HepG2 (cell line): ENCODE measurements around the gene GHRL. TPM values are rescaled to one million over a fixed set of nuclear protein-coding genes. Genes with fewer than 3 reads are reported as not detected.

Experiments used
- ATAC-seq: fragments of 200-7000 bp; cut with Tn5 transposase; 3 replicates; pipeline ENCODE4 v1.9.1; 2020; ENCODE audit warnings: mild to moderate bottlenecking, moderate library complexity
- BruUV-seq: library from RNA; stranded (reverse); fragments of 400-500 nt; replicated peaks from 2 replicates; lab custom pipeline; 2021; lab: Mats Ljungman, UMichigan
- CTCF ChIA-PET: fragments of 300-600 bp; formaldehyde crosslinking; extraction: SDS; loops from one replicate; lab custom pipeline; 2021; ENCODE audit warnings: low total read pairs, inconsistent platforms, low intra/inter-chr PET ratio; lab: Yijun Ruan, JAX
- POLR2A ChIA-PET: fragments of 350-600 bp; sonication (Branson Sonifier 250); formaldehyde crosslinking; loops from one replicate; lab custom pipeline; 2020; ENCODE audit warnings: antibody characterized with exemption, inconsistent platforms; lab: Yijun Ruan, JAX
- DNase-seq: peaks from one replicate; pipeline ENCODE4 v3.0.0-alpha.2; 2015; ENCODE audit warnings: low spot score
- FAIRE-seq: peaks from 3 replicates; lab custom pipeline; 2011; peaks lifted over from hg19 to GRCh38; lab: Jason Lieb, UNC
- H2AFZ ChIP-seq: one replicate; pipeline ENCODE4 v1.6.1; 2011; ENCODE audit warnings: low read length, inconsistent platforms
- H3K27ac ChIP-seq: fragments of 300-600 bp; 3 replicates; pipeline ENCODE4 v1.8.0; 2011; ENCODE audit warnings: mixed run types, mild to moderate bottlenecking, mixed read lengths, low read length, inconsistent platforms; ENCODE audit not compliant: insufficient read depth; ENCODE audit errors: extremely low read length
- H3K27me3 ChIP-seq, 2 experiments: fragments of 200-600 bp in 1 of 2; 2 replicates in 1 of 2; 3 replicates in 1 of 2; pipeline versions ENCODE4 v1.6.0 to v1.8.0; 2011; ENCODE audit warnings: low read length in 2 of 2, mild to moderate bottlenecking in 2 of 2, moderate library complexity in 2 of 2, inconsistent platforms in 1 of 2; ENCODE audit not compliant: insufficient read depth in 2 of 2, control insufficient read depth in 1 of 2
- H3K36me3 ChIP-seq, 2 experiments: fragments of 200-600 bp in 1 of 2; replicated peaks in 1 of 2; 2 replicates in 1 of 2; 3 replicates in 1 of 2; pipeline versions ENCODE4 v1.5.1 to v1.8.0; 2011; ENCODE audit warnings: low read length in 2 of 2, inconsistent platforms in 1 of 2; ENCODE audit not compliant: insufficient read depth in 2 of 2, control insufficient read depth in 1 of 2
- H3K4me1 ChIP-seq: 2 replicates; pipeline ENCODE4 v1.5.1; 2012; ENCODE audit warnings: low read length, inconsistent platforms; ENCODE audit not compliant: insufficient read depth
- H3K4me2 ChIP-seq: 2 replicates; pipeline ENCODE4 v1.6.0; 2011; ENCODE audit warnings: low read depth, low read length, inconsistent platforms
- H3K4me3 ChIP-seq, 3 experiments: fragments of 200-600 bp in 1 of 3; sonication (generic), shearing (Covaris generic) in 1 of 3; replicated peaks in 1 of 3; 2 replicates each; pipeline ENCODE4 v1.5.1; 2011 to 2016; ENCODE audit warnings: low read length in 3 of 3, inconsistent platforms in 2 of 3, low read depth in 2 of 3, mild to moderate bottlenecking in 2 of 3, control low read depth in 1 of 3, mixed read lengths in 1 of 3; ENCODE audit not compliant: insufficient read depth in 1 of 3
- H3K79me2 ChIP-seq: one replicate; pipeline ENCODE4 v1.6.1; 2011; ENCODE audit warnings: low read length, inconsistent platforms; ENCODE audit not compliant: insufficient read depth
- H3K9ac ChIP-seq: 2 replicates; pipeline ENCODE4 v1.6.0; 2011; ENCODE audit warnings: mild to moderate bottlenecking, low read depth, low read length, inconsistent platforms; ENCODE audit not compliant: insufficient read depth
- H3K9me3 ChIP-seq: 2 replicates; pipeline ENCODE4 v1.5.1; 2012; ENCODE audit warnings: mild to moderate bottlenecking, low read length
- H4K20me1 ChIP-seq: 2 replicates; pipeline ENCODE4 v1.6.0; 2011; ENCODE audit warnings: inconsistent platforms, mild to moderate bottlenecking, low read length, moderate library complexity; ENCODE audit not compliant: insufficient read depth
- ARID5B ChIP-seq: IDR thresholded peaks from 2 replicates; pipeline ENCODE4 v1.4.0; 2020; ENCODE audit warnings: mild to moderate bottlenecking, missing genetic modification reagents
- FOXJ3 ChIP-seq: sonication (generic); formaldehyde crosslinking; IDR thresholded peaks from 2 replicates; pipeline ENCODE4 v1.4.0; 2020; ENCODE audit warnings: missing genetic modification reagents, mild to moderate bottlenecking, borderline replicate concordance
- FOXK2 ChIP-seq: fragments of 450-650 bp; IDR thresholded peaks from 2 replicates; pipeline ENCODE4 v1.6.1; 2016
- GPBP1L1 ChIP-seq: sonication (generic); formaldehyde crosslinking; IDR thresholded peaks from 2 replicates; pipeline ENCODE4 v1.5.0; 2020; ENCODE audit warnings: mild to moderate bottlenecking, missing genetic modification reagents
- MLLT10 ChIP-seq: sonication (generic); formaldehyde crosslinking; IDR thresholded peaks from 2 replicates; pipeline ENCODE4 v1.4.0; 2020; ENCODE audit warnings: missing genetic modification reagents
- MLX ChIP-seq: IDR thresholded peaks from 2 replicates; pipeline ENCODE4 v1.6.1; 2016
- POLR2A ChIP-seq, 2 experiments: IDR thresholded peaks; 2 replicates each; pipeline ENCODE4 v1.6.1; 2011; ENCODE audit warnings: low read depth in 2 of 2, low read length in 2 of 2, mild to moderate bottlenecking in 1 of 2, moderate library complexity in 1 of 2; ENCODE audit not compliant: insufficient read depth in 1 of 2
- RAD51 ChIP-seq: fragments of 450-650 bp; IDR thresholded peaks from 2 replicates; pipeline ENCODE4 v1.6.1; 2016; ENCODE audit warnings: borderline replicate concordance
- REXO4 ChIP-seq: sonication (generic); formaldehyde crosslinking; IDR thresholded peaks from 2 replicates; pipeline ENCODE4 v1.8.0; 2022; ENCODE audit warnings: missing genetic modification reagents, mild to moderate bottlenecking, borderline replicate concordance
- SMAD9 ChIP-seq: sonication (generic); formaldehyde crosslinking; IDR thresholded peaks from 2 replicates; pipeline ENCODE4 v1.5.1; 2020; ENCODE audit warnings: mild to moderate bottlenecking, missing genetic modification reagents
- SNAPC5 ChIP-seq: sonication (generic); formaldehyde crosslinking; IDR thresholded peaks from 2 replicates; pipeline ENCODE4 v1.8.1; 2023; ENCODE audit warnings: mild to moderate bottlenecking, missing genetic modification reagents, borderline replicate concordance
- ZBTB8A ChIP-seq: sonication (generic); formaldehyde crosslinking; IDR thresholded peaks from 2 replicates; pipeline ENCODE4 v1.4.0; 2020; ENCODE audit warnings: mild to moderate bottlenecking, low read depth, missing genetic modification reagents, borderline replicate concordance
- ZNF567 ChIP-seq: sonication (generic); formaldehyde crosslinking; IDR thresholded peaks from 2 replicates; pipeline ENCODE4 v1.8.1; 2023; ENCODE audit warnings: mild to moderate bottlenecking, missing genetic modification reagents, borderline replicate concordance
- ZNF660 ChIP-seq: sonication (generic); formaldehyde crosslinking; IDR thresholded peaks from 2 replicates; pipeline ENCODE4 v1.5.1; 2020; ENCODE audit warnings: mild to moderate bottlenecking, low read depth, missing genetic modification reagents, borderline replicate concordance
- ZNF782 ChIP-seq: sonication (generic); formaldehyde crosslinking; IDR thresholded peaks from 2 replicates; pipeline ENCODE4 v1.4.0; 2020; ENCODE audit warnings: missing genetic modification reagents, mild to moderate bottlenecking, borderline replicate concordance
- ZXDC ChIP-seq: sonication (generic); formaldehyde crosslinking; IDR thresholded peaks from 2 replicates; pipeline ENCODE4 v1.5.0; 2020; ENCODE audit warnings: mild to moderate bottlenecking, missing genetic modification reagents
- WGBS: methylation state at CpG from one replicate; pipeline ENCODE4 v1.1.6; 2017; ENCODE audit warnings: low lambda C conversion rate; 5-methylcytosine and 5-hydroxymethylcytosine counted together
- in situ Hi-C: cut with HindIII; loops from 2 replicates; pipeline ENCODE4 v1.10.0; 2017; ENCODE audit warnings: low pct_unique_long_range_greater_than_20kb; ENCODE audit not compliant: extremely low pct_ligation_motif_present
- intact Hi-C: fragments of 100-400 bp; cut with micrococcal nuclease; formaldehyde crosslinking; loops from one replicate; pipeline ENCODE4 v1.10.0; 2022; ENCODE audit not compliant: unreplicated experiment
- polyA plus RNA-seq, 8 experiments: library from polyadenylated mRNA; depleted of rRNA in 3 of 8; stranded (reverse) in 7 of 8; unstranded in 1 of 8; fragments of >200 nt; fragmentation: Illumina TruSeq in 4 of 8; extraction: Trizol in 4 of 8; gene quantifications; 2 replicates each; pipeline versions ENCODE4 v1.2.1 to v1.2.3, GENCODE V29; 2011 to 2016; ENCODE audit warnings: low read depth in 4 of 8, missing spikeins in 1 of 8, mixed read lengths in 1 of 8; ENCODE audit not compliant: insufficient read depth in 1 of 8
- total RNA-seq, 5 experiments: library from RNA; depleted of rRNA; stranded (reverse); fragments of >200 nt; fragmentation: Illumina TruSeq; extraction: Trizol; gene quantifications; 2 replicates each; pipeline ENCODE4 v1.2.3, GENCODE V29; 2016; ENCODE audit warnings: low read depth in 1 of 5

Gene GHRL
- total and polyA plus RNA-seq, 2 of the 13 experiments (the other 11 are each of a cell fraction or from before 2014, with no cell fraction given) = 0.09 TPM; not detected in 1

- WGBS = 24% methylated on average over 4 of the region's 4 CpGs
- Histone ChIP-seq H3K4me1 (peaks cover 79% of the 10 kb centered on the region), H3K36me3 (peaks cover 25 to 57% of the 10 kb centered on the region in 2 experiments), H3K9me3 (no peaks in the 10 kb centered on the region), H2AFZ (no peak overlapping the region), H3K27me3 (no peaks in the 10 kb centered on the region; a peak in 1 of 5 replicates), H3K4me2 (peak overlapping the region; percentile 95), H4K20me1 (peaks cover 20% of the 10 kb centered on the region), H3K27ac (peak overlapping the region; percentile 69), H3K9ac (peak overlapping the region; percentile 76), H3K79me2 (peaks cover 47% of the 10 kb centered on the region), H3K4me3 (peak overlapping the region; percentile 7 to 75 (median 34); a peak in 2 of 6 replicates)
- intact Hi-C loops (no loop called here), in situ Hi-C loops (no loop called here)
- peak; percentile 90 for DNase-seq
- ChIA-PET CTCF (no interaction called here), POLR2A (interaction anchor here (1.6 kb wide), 2 partner anchors 12 to 21 kb away, joined by 3 to 5 read pairs; no protein-coding TSS in a partner anchor)
- no TSS peak for BruUV-seq
- FAIRE-seq = peak; percentile 92
- ATAC-seq = peak; percentile 74
- TF ChIP-seq POLR2A (IDR thresholded peaks at IDR 0.05; ENCODE audit: insufficient read depth in 1 of 2, low read depth in 2 of 2, low read length in 2 of 2) (peak; percentile 41 to 63; a peak in 2 of 4 replicates), FOXK2 (no peak; the same call in 1 of the 2 replicates), SMAD9 (no peak), REXO4 (no peak), GPBP1L1 (CRISPR knock-in tag) (no peak), MLX (no peak), SNAPC5 (CRISPR knock-in tag) (no peak), MLLT10 (no peak), ZNF660 (CRISPR knock-in tag) (no peak), ARID5B (CRISPR knock-in tag) (peak; percentile 93), ZNF782 (CRISPR knock-in tag) (no peak), RAD51 (no peak), FOXJ3 (CRISPR knock-in tag) (peak; percentile 96), ZNF567 (CRISPR knock-in tag) (no peak), ZBTB8A (no peak), ZXDC (no peak)
These were observed 24.7 kb upstream of the GHRL start for GRCh38 chr3:10317311-10317960.
